Measurements from ENCODE around the gene PRKG2. TPM values are rescaled to one million over a fixed set of nuclear protein-coding genes. Genes with fewer than 3 reads are reported as not detected.

The PRKG2 gene
- total RNA-seq, 4 donors from 2014 or later: 0.20 TPM; not detected in 3

GRCh38 chr4:81106150-81106549, 108.9 kb downstream of the PRKG2 start:
- no peak for DNase-seq

GRCh38 chr4:81102107-81102506, 112.9 kb downstream of the PRKG2 start:
- ATAC-seq: no peak
- TF ChIP-seq CTCF (IDR thresholded peaks at IDR 0.05 in 4 of 5, conservative IDR thresholded peaks at IDR 0.05 in 1 of 5): no peak
- DNase-seq: no peak
- no peaks in the 10 kb centered on the region for H3K27me3 ChIP-seq
- intact Hi-C loops (cut with DNase I; ENCODE audit: low total_unique reads) (no loop called here), in situ Hi-C loops (cut with MboI; ENCODE audit: low sequenced_read_pairs in 4 of 4) (no loop called here)
- no peaks in the 10 kb centered on the region for H3K9me3 ChIP-seq
- H3K36me3 ChIP-seq: no peaks in the 10 kb centered on the region
- H3K4me1 ChIP-seq: no peaks in the 10 kb centered on the region
- no peak overlapping the region for H3K27ac ChIP-seq
- H3K4me3 ChIP-seq: no peak overlapping the region

More at GRCh38 chr4:81106150-81106549, 108.9 kb downstream of the PRKG2 start:
- intact Hi-C loops (cut with DNase I; ENCODE audit: low total_unique reads): no loop called here
- H3K9me3 ChIP-seq: no peaks in the 10 kb centered on the region
- H3K36me3 ChIP-seq: no peaks in the 10 kb centered on the region
- H3K27ac ChIP-seq: no peak overlapping the region
- no peaks in the 10 kb centered on the region for H3K4me1 ChIP-seq
- TF ChIP-seq POLR2A (IDR thresholded peaks at IDR 0.05) (no peak), CTCF (IDR thresholded peaks at IDR 0.05 in 4 of 5, conservative IDR thresholded peaks at IDR 0.05 in 1 of 5) (no peak)
- ATAC-seq: no peak
- H3K4me3 ChIP-seq: no peak overlapping the region
- in situ Hi-C loops (cut with MboI; ENCODE audit: low sequenced_read_pairs in 4 of 4): no loop called here
- H3K27me3 ChIP-seq: no peaks in the 10 kb centered on the region

- intact Hi-C loops (cut with DNase I; ENCODE audit: low total_unique reads): no loop called here
Observed at GRCh38 chr4:81096566-81096965, 118.5 kb downstream of the PRKG2 start.

GRCh38 chr4:81095389-81095788, 119.6 kb downstream of the PRKG2 start:
- in situ Hi-C loops (cut with MboI; ENCODE audit: low sequenced_read_pairs in 4 of 4) (no loop called here), intact Hi-C loops (cut with DNase I; ENCODE audit: low total_unique reads) (no loop called here)
- TF ChIP-seq CTCF (IDR thresholded peaks at IDR 0.05 in 4 of 5, conservative IDR thresholded peaks at IDR 0.05 in 1 of 5) (no peak), POLR2A (IDR thresholded peaks at IDR 0.05) (no peak)
- Histone ChIP-seq H3K27me3 (no peaks in the 10 kb centered on the region), H3K27ac (no peak overlapping the region), H3K4me1 (no peaks in the 10 kb centered on the region), H3K4me3 (no peak overlapping the region), H3K36me3 (no peaks in the 10 kb centered on the region), H3K9me3 (no peaks in the 10 kb centered on the region)
- ATAC-seq (no peak), DNase-seq (no peak)

More at GRCh38 chr4:81096566-81096965, 118.5 kb downstream of the PRKG2 start:
- Histone ChIP-seq H3K27me3 (no peaks in the 10 kb centered on the region), H3K27ac (no peak overlapping the region), H3K4me3 (no peak overlapping the region), H3K36me3 (no peaks in the 10 kb centered on the region), H3K9me3 (no peaks in the 10 kb centered on the region), H3K4me1 (no peaks in the 10 kb centered on the region)
- in situ Hi-C loops (cut with MboI; ENCODE audit: low sequenced_read_pairs in 4 of 4): no loop called here
- DNase-seq (no peak), ATAC-seq (no peak)
- TF ChIP-seq CTCF (IDR thresholded peaks at IDR 0.05 in 4 of 5, conservative IDR thresholded peaks at IDR 0.05 in 1 of 5) (no peak), POLR2A (IDR thresholded peaks at IDR 0.05) (no peak)

- no peak for ATAC-seq
- H3K27ac ChIP-seq: no peak overlapping the region
- no peaks in the 10 kb centered on the region for H3K27me3 ChIP-seq
- in situ Hi-C loops (cut with MboI; ENCODE audit: low sequenced_read_pairs in 4 of 4): no loop called here
- intact Hi-C loops (cut with DNase I; ENCODE audit: low total_unique reads): no loop called here
- no peak overlapping the region for H3K4me3 ChIP-seq
- no peaks in the 10 kb centered on the region for H3K9me3 ChIP-seq
- TF ChIP-seq POLR2A (IDR thresholded peaks at IDR 0.05): no peak
- no peak for TF ChIP-seq CTCF (IDR thresholded peaks at IDR 0.05 in 4 of 5, conservative IDR thresholded peaks at IDR 0.05 in 1 of 5)
- H3K36me3 ChIP-seq: no peaks in the 10 kb centered on the region
- no peak for DNase-seq
- no peaks in the 10 kb centered on the region for H3K4me1 ChIP-seq
Observed at GRCh38 chr4:81093720-81094401, 121.2 kb downstream of the PRKG2 start.
